ENCODE measurements around the gene TP53INP2.
"Not testable (repeated sequence)": the region's sequence is repeated elsewhere in the genome, so short reads cannot be mapped to it uniquely, and the experiment has no call there.

The TP53INP2 gene, protein sequence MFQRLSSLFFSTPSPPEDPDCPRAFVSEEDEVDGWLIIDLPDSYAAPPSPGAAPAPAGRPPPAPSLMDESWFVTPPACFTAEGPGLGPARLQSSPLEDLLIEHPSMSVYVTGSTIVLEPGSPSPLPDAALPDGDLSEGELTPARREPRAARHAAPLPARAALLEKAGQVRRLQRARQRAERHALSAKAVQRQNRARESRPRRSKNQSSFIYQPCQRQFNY

DNA sequence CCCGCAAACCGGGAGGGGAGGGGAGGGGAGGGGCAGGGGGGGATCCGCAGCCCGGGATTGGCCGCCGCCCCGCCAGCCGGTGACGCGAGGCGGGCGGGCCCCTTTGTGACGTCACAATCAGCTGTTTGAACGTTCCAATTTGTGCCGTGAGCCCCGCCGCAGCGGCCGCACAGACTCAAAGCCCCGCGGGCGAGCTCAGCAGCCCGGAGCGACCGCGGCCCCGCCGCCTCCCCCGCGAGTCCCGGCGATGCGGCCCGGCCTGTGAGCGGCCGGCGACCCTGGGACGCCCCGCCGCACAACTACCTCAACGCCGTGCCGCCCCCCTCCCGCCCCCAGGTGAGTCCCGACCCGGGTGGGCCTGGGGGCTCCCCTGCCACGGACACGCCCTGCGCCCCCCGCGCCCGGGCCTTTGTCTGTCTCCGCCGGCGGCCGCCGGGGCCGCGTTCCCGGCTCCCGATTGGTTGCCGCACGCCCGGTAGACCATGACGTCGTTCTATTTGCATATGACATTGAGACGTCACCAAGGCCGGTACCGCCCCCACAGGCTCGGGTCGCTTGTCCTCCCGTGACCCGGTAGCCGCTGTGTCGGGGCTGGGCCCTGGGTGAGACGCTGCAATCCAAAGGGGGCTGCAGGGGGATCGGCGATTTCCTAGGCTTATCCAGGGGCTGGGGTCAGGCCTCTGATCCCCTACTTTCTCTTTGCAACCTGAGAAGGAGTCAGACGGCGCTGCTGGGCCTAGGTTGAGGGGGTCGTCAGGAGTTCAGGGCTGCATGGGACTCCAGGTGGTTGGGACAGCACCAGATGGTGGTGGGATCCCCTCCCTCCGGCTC is at the start of gene TP53INP2:
TSS of gene TP53INP2 (plus strand) at position 168 of the 831 bp plus-strand sequence. CDS start 4,396 bp downstream, outside the sequence.
- peak; percentile 87 for DNase-seq

DNA sequence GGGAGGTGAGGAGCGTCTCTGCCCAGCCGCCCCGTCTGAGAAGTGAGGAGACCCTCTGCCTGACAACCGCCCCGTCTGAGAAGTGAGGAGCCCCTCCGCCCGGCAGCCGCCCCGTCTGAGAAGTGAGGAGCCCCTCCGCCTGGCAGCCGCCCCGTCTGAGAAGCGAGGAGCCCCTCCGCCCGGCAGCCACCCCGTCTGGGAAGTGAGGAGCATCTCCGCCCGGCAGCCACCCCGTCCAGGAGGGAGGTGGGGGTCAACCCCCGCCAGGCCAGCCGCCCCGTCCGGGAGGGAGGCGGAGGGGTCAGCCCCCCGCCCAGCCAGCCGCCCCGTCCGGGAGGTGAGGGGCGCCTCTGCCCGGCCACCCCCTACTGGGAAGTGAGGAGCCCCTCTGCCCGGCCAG is 45.5 kb upstream of the TP53INP2 start:
- DNase-seq: not testable (repeated sequence)

DNA sequence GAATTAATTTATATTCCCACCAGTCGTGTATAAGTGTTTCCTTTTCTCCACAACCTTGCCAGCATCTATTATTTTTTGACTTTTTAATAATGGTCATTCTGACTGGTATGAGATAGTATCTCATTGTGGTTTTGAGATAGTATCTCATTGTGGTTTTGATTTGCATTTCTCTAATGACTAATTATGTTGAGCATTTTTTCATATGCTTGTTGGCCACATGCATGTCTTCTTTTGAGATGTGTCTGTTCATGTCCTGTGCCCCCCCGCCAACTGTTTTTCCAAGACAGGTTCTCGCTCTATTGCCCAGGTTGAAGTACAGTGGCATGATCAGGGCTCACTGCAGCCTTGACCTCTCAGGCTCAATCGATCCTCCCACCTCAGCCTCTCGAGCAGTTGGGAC is 42.3 kb upstream of the TP53INP2 start:
- DNase-seq: peak; percentile 47

DNA sequence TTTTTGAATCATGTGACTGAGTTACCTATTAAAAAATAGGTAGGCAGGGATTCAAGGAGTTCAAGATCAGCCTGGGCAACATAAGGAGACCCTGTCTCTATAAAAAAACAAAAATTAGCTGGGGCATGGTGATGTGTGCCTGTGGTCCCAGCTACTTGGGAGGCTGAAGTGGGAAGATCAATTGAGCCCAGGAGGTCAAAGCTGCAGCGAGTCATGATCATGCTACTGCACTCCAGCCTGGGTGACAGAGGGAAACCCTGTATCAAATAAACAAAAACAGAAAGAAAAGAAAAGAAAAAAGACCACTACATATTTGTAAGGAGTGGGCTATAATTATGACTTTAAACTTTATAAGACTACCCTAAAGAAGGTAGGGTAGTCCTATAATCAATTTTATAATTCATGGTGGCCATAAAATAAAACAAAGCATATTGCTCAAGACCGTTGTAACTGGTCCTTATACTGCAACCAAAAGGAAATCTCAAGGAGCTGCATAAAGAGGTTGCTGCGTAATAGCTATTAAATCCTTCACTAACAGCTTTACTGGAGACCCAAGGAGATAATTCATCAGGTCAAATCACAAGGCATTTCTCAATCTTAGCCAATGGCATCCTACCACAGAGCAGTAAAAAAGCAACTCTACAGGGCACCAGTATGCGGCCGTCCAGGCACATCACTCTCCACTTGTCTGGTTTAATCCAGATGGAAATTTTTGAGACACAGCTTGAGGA is 40.8 kb upstream of the TP53INP2 start:
- DNase-seq: no peak

DNA sequence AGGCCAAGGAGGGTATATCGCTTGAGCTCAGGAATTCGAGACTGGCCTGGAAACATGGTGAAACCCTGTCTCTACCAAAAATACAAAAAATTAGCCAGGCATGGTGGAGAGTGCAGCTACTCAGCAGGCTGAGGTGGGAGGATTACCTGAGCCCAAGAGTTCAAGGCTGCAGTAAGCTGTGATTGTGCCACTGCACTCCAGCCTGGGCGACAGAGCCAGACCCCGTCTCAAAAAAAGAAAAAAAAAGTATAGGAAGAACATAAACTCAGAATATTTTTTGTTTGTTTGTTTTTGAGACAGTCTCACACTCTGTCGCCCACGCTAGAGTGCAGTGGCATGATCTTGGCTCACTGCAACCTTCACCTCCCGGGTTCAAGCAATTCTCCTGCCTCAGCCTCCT is 39.4 kb upstream of the TP53INP2 start:
- DNase-seq: not testable (repeated sequence)

DNA sequence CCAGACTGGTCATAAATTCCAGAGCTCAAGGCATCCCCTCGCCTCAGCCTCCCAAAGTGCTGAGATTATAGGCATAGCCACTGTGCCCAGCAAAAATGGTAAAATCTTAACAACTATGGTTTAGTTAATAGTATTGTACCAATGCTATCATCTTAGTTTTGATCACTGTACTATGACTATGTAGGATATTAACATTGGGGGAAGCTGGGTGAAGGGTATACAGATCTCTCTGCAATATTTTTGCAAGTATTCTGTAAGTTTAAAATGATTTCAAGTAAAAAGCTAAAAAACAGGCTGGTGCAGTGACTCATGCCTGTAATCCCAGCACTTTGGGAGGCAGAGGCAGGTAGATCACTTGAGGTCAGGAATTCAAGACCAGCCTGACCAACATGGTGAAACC is 35.0 kb upstream of the TP53INP2 start:
- no peak for DNase-seq

DNA sequence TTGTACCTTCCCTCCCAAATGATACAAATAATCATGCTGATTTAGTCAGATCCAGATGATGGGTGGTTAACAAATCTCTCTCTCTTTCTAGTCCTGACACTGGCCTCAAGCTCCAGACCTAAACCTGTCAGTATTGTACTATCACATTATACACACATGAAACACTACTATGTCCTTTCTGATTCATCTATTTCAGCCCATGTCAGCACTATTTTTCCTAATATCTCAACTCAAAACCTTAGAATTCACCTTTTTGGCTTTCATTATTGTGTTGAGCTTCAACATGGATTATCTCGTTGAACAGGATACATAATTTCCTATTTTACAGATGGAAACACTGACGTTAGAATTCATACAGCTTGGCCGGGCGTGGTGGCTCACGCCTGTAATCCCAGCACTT is 30.7 kb upstream of the TP53INP2 start:
- no peak for DNase-seq

DNA sequence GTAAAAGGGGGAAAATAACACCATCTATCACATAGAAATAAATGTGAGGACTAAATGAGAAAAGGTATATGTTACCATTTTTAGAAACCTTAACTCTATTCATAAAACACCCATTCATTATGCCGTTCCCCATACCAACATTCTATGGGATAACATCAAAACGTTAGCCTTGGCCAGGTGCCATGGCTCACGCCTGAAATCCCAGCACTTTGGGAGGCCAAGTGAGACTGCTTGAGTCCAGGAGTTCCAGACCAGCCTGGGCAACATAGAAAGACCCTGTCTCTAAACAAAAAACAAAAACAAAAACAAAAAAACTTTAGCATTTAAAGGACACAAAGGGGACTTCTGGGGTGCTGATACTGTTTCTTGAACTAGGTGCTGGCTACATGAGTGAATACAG is 28.6 kb upstream of the TP53INP2 start:
- DNase-seq: no peak

DNA sequence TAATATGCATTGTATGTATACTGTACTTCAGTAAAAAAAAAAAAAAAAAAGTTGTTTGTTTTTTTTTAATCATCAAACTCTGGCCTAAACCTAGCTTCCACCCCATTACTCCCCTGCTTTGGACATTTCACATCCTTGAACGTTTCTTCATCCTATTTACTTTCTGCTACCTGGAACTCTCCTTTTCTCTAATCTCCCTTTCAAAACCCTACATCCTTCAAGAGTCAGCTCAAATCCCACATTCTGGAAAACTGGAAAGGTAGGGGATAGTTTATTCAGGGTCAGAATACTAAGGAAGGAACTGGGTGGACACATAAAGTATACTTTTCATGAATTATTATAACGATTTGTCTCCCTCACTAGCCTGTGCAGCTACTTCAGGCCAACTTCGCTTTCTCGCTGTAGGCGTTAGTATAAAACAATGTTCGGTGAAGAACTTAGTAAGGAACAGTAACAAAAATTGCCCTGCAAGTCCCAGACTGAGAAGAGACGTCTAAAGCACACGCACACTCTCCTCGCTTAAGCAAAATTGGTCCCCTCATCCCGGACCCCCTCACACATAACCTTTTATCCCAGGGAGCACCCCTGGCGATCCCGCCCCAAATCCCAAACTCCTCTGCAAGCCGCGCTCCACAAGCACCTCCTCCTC is 28.0 kb upstream of the TP53INP2 start:
- DNase-seq: peak; percentile 9

DNA sequence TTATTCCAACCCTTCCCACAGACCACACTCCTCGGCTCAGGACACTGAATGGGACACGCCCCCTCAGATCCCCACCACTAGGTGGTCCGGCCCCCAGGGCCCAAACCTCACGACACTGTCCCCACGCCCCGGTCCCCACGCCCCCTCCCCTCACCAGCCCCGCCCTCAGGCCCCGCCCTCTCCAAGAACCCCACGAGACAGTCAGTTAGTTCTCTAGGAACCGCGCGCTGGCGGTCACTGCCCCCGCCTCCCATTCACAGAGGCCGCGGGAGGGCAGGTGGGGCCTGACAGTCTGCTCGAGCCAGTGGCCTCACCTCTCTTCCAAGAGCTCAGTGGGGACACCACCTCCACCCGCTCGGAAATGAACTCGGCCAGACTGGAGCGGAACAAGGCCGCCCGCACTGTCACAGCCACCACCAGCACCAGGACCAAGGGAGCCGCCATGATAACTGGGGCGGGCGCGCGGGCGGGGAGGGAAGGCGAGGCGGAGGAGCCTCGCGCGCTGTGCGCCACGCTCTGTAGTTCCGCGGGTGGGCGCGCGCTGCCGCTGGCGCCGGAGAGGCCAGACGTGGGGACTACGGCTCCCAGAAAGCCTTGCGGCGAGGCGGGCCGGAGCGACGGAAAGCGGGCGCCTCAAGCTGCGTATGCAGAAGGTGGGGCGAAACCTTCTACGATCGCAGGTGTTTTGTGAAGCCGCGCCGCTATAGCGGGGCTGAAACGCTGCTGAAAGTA is 27.3 kb upstream of the TP53INP2 start, which contains the start of gene PIGU:
TSS of gene PIGU (minus strand) at position 451 of the 732 bp plus-strand sequence. CDS start at position 444, 7 bp downstream.
- peak; percentile 98 for DNase-seq

DNA sequence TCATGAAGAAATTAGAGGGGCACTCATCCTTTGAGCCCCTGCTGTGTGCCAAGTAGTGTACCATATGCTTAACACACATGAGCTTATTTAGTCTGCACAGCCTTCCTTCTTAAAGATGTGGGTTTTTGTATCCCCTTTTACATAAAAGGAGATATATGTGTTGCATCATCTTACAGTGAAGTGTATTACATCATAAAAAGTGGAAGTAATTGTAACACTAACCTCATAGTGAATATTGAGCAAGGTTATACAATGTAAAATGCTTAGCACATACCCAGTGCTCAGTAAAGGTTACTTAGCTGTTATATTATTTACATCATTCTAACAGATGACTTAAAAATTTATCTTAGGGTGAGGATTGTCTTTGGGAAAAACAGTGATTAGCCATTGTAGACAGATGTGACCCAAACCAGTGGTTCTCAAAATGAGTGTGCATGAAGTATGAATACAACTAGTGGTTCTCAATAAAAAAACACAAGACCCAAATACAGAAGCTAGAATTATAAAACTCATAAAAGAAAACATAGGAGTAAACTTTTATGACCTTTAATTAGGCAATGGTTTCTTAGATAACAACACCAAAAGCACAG is 23.5 kb upstream of the TP53INP2 start:
- DNase-seq: peak; percentile 39

DNA sequence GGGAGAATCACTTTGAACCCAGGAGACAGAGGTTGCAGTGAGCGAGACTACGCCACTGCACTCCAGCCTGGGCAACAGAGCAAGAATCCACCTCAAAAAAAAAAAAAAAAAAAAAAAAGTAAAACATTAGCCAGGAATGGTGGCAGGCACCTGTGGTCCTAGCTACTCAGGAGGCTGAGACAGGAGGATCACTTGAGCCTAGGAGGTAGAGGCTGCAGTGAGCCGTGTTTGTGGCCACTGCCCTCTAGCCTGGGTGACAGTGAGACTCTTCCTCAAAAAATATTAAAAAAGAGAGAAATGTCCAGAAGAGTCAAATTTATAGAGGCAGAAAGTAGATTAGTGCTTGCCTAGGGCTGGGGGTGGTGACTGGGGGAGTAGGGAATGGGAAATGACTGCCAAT is 20.5 kb upstream of the TP53INP2 start:
- DNase-seq: no peak

DNA sequence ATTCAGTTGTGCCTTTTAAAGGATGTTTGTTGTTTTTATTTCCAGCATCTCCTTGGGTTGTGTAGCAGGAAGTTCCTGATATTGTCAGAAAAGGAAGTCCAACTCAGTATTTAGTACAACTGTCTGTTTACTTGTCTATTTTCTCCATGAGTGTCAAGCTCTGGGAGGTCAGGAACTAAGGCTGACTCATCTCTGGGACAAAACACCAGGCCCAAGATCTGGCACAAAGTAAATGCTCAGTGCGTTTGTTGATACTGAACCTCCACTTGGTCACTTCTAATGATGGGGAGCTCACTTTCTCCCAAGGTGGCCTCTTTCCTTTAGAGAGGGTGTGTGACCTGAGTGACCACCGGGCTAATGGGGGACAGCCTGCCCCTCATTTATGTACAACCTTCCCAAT is 14.7 kb upstream of the TP53INP2 start:
- DNase-seq: no peak

DNA sequence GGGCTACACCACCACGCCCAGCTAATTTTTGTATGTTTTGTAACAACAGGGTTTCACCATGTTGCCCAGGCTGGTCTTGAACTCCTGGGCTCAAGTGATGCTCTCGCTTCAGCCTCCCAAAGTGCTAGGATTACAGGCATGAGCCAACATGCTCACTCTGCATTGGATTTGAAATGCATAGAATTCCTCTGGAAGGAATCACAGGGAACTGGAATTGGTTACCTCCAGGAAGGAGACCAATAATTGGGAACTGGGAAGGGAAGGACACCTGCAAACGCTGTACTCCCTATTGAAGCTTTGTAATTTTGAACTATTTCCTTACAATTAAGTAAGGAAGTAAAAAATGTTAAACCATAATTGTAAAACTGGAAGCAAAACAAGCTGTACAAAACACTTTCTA is 12.3 kb upstream of the TP53INP2 start:
- no peak for DNase-seq

DNA sequence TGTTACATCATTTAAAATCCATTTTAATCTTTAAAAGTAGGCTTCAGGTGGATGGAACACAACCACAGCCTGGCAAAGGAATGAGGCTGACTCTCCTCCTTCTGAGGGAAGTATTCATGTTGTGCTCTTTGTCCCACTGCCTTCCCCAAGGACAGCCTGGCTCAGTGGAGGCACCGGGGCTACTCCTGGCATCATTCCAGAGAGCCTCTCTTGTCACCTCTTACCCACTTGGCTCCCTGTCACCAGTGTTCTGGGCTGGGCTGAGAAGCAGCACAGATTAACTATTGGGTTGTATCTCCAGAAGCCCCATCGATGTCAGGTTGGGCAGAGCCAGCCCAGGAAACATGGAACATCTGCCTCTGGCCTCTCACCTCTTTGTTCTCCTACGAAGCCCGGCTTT is 10.7 kb upstream of the TP53INP2 start:
- DNase-seq: no peak

DNA sequence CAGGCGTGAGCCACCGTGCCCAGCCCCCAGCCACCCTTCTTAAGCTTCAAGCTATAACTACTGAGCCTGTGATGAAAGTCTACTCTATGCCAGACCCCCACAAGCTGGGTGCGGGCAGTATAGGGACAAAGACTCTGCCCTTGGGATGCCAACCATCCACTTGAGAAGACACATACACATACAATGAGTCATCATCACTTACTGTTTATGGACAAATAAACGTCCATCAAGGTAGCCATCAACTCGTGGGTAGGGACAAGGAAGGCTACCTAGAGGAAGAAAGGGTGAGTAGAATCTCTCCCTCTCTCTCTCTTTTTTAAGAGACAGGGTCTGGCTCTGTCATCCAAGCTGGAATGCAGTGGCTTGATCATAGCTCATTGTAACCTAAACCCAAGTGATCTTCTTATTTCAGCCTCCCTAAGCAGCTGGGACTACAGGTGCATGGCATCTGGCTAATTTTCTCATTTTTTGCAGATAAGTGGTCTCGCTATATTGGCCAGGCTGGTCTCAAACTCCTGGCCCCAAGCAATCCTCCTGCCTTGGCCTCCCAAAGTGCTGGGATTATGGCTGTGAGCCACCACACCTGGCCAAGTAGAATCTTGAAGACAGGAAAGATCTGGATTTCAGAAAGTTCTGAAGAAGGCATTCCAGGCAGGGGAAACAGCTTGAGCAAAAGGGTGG is 2.6 kb upstream of the TP53INP2 start:
- DNase-seq: no peak

DNA sequence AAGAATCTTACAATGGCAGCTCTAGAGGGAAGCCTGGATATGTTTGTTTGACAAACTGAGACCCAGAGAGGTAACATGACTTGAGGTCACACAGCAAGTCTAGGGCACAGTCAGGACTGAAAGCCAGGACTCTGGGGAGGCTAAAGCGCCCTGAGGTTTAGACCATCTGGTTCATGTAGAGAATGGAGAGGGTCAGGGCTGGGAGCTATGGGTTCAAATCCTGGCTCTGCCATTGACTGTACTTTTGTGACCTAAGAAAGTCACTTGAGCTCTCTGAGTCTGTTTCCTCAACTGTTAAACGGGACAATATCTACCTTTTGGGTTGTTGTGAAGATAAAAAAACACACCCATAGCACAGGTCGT is 1.1 kb upstream of the TP53INP2 start:
- DNase-seq: no peak

DNA sequence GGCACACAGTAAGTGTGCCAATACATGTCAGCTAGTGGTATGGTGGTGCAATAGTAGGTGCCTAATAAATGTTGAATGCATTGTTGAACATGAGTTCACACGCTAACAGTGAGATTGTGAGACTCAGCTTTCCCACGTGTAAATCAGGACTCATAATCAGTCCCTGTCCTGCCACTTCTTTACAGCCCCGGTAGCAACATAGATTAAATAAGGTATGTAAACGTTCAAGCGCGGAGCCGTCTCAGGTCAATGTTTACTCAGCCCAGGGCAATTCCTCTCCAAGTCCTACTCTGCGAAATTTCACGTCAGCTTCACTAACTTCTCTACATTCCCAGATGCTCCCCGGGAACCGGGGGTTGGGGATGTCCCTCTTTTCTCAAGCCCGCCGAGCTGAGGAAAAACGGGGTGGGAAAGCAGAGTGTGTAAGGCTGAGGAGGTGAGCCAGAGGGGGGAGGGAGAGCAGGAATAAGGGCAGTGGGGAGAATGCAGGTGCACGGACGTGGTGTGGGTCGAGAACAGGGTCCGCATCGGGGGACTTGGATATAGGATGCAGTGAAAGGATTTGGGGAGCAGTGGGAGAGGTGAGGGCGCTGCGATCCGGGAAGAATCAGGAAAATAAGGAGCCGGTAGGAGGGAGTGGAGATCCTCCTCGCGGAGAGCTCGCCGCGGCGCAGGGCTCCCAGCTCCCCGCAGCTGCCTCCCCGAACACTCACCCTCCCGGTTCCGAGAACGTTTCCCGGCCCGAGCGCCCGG is 544 bp upstream of the TP53INP2 start:
- DNase-seq: no peak

DNA sequence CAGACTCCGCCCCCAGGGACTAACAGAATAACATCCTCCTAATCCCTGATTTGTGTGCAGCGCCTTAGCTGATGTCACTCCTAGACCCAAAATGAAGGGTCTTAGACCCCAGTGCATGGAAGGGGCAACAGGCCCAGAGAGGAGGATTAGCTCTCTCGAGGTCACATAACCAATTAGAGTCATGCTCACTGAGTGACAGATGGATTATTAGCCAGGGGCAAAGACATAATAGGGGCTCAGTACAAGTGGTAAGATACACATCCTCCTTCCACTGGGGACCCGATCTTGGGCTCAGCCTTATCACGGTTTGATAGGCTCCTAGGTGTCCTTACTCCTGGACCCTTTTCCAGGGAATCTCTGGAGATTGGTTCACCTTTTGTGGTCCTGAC is 858 bp downstream of the TP53INP2 start:
- no peak for DNase-seq

DNA sequence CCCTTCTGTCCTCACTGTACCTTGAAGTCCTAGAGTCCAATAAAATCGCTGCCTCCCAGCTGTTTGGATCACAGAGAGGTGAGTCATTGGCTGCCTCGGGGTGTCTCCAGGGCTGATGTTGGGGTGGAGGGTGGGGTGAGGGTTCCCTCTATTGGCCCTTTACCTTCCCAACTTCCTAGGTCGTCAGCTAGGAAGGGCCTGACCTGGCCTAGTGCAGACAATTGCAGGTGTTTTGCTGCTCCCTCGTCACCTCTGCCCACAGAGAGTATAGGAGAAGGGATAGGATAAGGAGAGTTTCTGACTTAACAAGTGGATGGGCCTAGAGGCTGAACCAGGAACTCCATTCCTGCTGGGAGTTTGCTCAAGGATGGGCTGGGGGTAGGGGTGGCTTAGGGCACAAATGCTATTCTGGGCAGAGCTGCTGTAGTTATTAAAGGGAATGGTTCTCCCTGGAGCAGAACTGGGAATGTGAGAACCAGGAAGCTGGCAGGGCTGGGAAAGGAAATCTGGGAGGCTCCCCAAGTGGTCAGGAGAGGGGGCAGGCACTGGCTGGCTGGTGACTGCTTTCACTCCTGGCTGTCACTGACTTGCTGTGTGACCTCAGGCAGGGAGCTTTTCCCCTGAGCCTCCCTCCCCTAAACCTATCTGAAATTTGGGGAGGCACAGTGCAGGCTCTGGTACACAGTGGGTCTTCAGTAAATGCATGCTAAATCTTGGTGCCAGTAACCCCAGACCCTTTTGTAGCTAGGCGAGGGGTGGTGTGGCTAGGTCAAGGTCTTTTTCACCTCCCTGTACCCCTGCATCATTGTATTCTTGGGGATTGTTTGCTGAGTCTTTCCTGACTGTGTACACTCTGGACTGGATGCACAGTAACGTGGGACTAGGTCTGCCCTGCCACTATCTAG is 1.5 kb downstream of the TP53INP2 start:
- peak; percentile 29 for DNase-seq
